Ascending aorta (tissue), 2 donors: ENCODE data around the gene TMPRSS12. TPM values are rescaled to one million over a fixed set of nuclear protein-coding genes. Genes with fewer than 3 reads are reported as not detected.
A peak's percentile ranks its signal among the peaks of the same experiment; 100 is the strongest.

Experiments
- DNase-seq, 2 donors: peaks; one replicate each; pipeline ENCODE4 v3.0.0-alpha.2; 2019; ENCODE audit warnings: low spot score in 2 of 2
- H3K27ac ChIP-seq, 2 donors: fragments of 200-600 bp; sonication (generic); one replicate each; pipeline ENCODE4 v1.5.1; 2016 to 2017; ENCODE audit warnings: mild to moderate bottlenecking in 1 of 2
- H3K27me3 ChIP-seq: fragments of 200-600 bp; sonication (generic); one replicate; pipeline ENCODE4 v1.5.1; 2017
- H3K36me3 ChIP-seq, 2 donors: fragments of 200-600 bp; sonication (generic); one replicate each; pipeline ENCODE4 v1.5.1; 2016
- H3K4me1 ChIP-seq, 2 donors: fragments of 200-600 bp; sonication (generic); one replicate each; pipeline ENCODE4 v1.5.1; 2016 to 2017; ENCODE audit warnings: mild to moderate bottlenecking in 1 of 2
- H3K4me3 ChIP-seq, 2 donors: fragments of 200-600 bp; sonication (generic); one replicate each; pipeline ENCODE4 v1.5.1; 2016 to 2017; ENCODE audit warnings: mild to moderate bottlenecking in 1 of 2
- H3K9me3 ChIP-seq, 2 donors: fragments of 200-600 bp; sonication (generic); one replicate each; pipeline ENCODE4 v1.5.1; 2016
- intact Hi-C: fragments of 100-400 bp; cut with DNase I; formaldehyde crosslinking; loops from one replicate; pipeline ENCODE4 v1.15.1; 2023
- total RNA-seq: library from RNA; depleted of rRNA; stranded (reverse); fragments of >200 nt; gene quantifications from one replicate; pipeline ENCODE4 v1.1.0, GENCODE V29; 2016
- TF ChIP-seq, protein P1 (sequence below), 3 experiments: fragments of 200-600 bp in 2 of 3; fragments of 450-650 bp in 1 of 3; sonication (generic) in 2 of 3; IDR thresholded peaks; one replicate each; pipeline ENCODE4 v1.5.1; 2016 to 2019; ENCODE audit warnings: antibody characterized with exemption in 3 of 3, mild to moderate bottlenecking in 1 of 3, moderate library complexity in 1 of 3

The TMPRSS12 gene
- total RNA-seq, 1 donor from 2014 or later: not detected

- Histone ChIP-seq H3K27ac (peak overlapping the region; percentile 68 to 77), H3K4me3 (peak overlapping the region in 1 of 2 donors; percentile 40), H3K9me3 (no peaks in the 10 kb centered on the region), H3K4me1 (peaks cover 5 to 35% of the 10 kb centered on the region in 2 donors), H3K27me3 (no peaks in the 10 kb centered on the region), H3K36me3 (peaks cover 19 to 27% of the 10 kb centered on the region in 2 donors)
- TF ChIP-seq, protein P1, sequence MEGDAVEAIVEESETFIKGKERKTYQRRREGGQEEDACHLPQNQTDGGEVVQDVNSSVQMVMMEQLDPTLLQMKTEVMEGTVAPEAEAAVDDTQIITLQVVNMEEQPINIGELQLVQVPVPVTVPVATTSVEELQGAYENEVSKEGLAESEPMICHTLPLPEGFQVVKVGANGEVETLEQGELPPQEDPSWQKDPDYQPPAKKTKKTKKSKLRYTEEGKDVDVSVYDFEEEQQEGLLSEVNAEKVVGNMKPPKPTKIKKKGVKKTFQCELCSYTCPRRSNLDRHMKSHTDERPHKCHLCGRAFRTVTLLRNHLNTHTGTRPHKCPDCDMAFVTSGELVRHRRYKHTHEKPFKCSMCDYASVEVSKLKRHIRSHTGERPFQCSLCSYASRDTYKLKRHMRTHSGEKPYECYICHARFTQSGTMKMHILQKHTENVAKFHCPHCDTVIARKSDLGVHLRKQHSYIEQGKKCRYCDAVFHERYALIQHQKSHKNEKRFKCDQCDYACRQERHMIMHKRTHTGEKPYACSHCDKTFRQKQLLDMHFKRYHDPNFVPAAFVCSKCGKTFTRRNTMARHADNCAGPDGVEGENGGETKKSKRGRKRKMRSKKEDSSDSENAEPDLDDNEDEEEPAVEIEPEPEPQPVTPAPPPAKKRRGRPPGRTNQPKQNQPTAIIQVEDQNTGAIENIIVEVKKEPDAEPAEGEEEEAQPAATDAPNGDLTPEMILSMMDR (IDR thresholded peaks at IDR 0.05): no peak
- intact Hi-C loops: no loop called here
- no peak for DNase-seq
Measured at GRCh38 chr12:50934981-50935807, 92.5 kb downstream of the TMPRSS12 start.

- Histone ChIP-seq H3K36me3 (peaks cover 2 to 9% of the 10 kb centered on the region in 2 donors), H3K27ac (no peak overlapping the region), H3K4me1 (peaks cover 5 to 33% of the 10 kb centered on the region in 2 donors), H3K9me3 (no peaks in the 10 kb centered on the region), H3K27me3 (no peaks in the 10 kb centered on the region), H3K4me3 (no peak overlapping the region)
- intact Hi-C loops: no loop called here
- no peak for DNase-seq
- TF ChIP-seq, protein P1 (IDR thresholded peaks at IDR 0.05): no peak
Measured at GRCh38 chr12:50936821-50937530, 94.2 kb downstream of the TMPRSS12 start.

Other genes starting within 250 kb of the TMPRSS12 start
- gene ATF1, start 78.8 kb upstream of the TMPRSS12 start, total RNA-seq: 6.8 TPM
- not detected for gene HIGD1C, start 109.6 kb downstream of the TMPRSS12 start, total RNA-seq
- 21.5 TPM for gene SLC11A2, start 183.5 kb downstream of the TMPRSS12 start, total RNA-seq
- gene LETMD1, start 205.4 kb downstream of the TMPRSS12 start, total RNA-seq: 8.6 TPM
- 13.6 TPM for gene CSRNP2, start 240.7 kb downstream of the TMPRSS12 start, total RNA-seq